GM21423 (cell line): ENCODE measurements around the gene SLC9A4.

Experiments used
- ATAC-seq: cut with Tn5 transposase; IDR thresholded peaks from one replicate; pipeline ENCODE4 v1.9.1; 2021; ENCODE audit warnings: mild to moderate bottlenecking, moderate library complexity; ENCODE audit not compliant: unreplicated experiment

SLC9A4 gene

GRCh38 chr2:102494570-102494969 is 21.5 kb downstream of the SLC9A4 start:
- ATAC-seq, result no peak

- no peak for ATAC-seq
Observed at GRCh38 chr2:102498414-102498813, 25.4 kb downstream of the SLC9A4 start.

- no peak for ATAC-seq
Observed at GRCh38 chr2:102499558-102499957, 26.5 kb downstream of the SLC9A4 start.

- ATAC-seq, result no peak
Observed at GRCh38 chr2:102502576-102502975, 29.6 kb downstream of the SLC9A4 start.

GRCh38 chr2:102504833-102505232 is 31.8 kb downstream of the SLC9A4 start:
- no peak for ATAC-seq

GRCh38 chr2:102505290-102505689 is 32.3 kb downstream of the SLC9A4 start:
- ATAC-seq, result no peak

- ATAC-seq, result no peak
Observed at GRCh38 chr2:102506743-102507142, 33.7 kb downstream of the SLC9A4 start.

- ATAC-seq, result no peak
Observed at GRCh38 chr2:102508863-102509262, 35.8 kb downstream of the SLC9A4 start.

- ATAC-seq, result no peak
Observed at GRCh38 chr2:102509749-102510148, 36.7 kb downstream of the SLC9A4 start.

- ATAC-seq, result no peak
Observed at GRCh38 chr2:102510791-102511575, 38.0 kb downstream of the SLC9A4 start.

GRCh38 chr2:102512161-102512560 is 39.1 kb downstream of the SLC9A4 start:
- ATAC-seq, result no peak

GRCh38 chr2:102513355-102513939 is 40.4 kb downstream of the SLC9A4 start:
- no peak for ATAC-seq

- ATAC-seq, result no peak
Observed at GRCh38 chr2:102514061-102514785, 41.2 kb downstream of the SLC9A4 start.

GRCh38 chr2:102515851-102516250 is 42.8 kb downstream of the SLC9A4 start:
- ATAC-seq, result no peak

GRCh38 chr2:102518170-102518569 is 45.1 kb downstream of the SLC9A4 start:
- ATAC-seq, result no peak

- no peak for ATAC-seq
Observed at GRCh38 chr2:102520009-102520408, 47.0 kb downstream of the SLC9A4 start.

GRCh38 chr2:102520801-102521200 is 47.8 kb downstream of the SLC9A4 start:
- no peak for ATAC-seq

GRCh38 chr2:102522162-102522561 is 49.1 kb downstream of the SLC9A4 start:
- no peak for ATAC-seq

GRCh38 chr2:102522890-102523289 is 49.9 kb downstream of the SLC9A4 start:
- no peak for ATAC-seq

- ATAC-seq, result no peak
Observed at GRCh38 chr2:102523651-102524050, 50.6 kb downstream of the SLC9A4 start.

GRCh38 chr2:102527086-102527485 is 54.1 kb downstream of the SLC9A4 start:
- ATAC-seq, result no peak

GRCh38 chr2:102538491-102538890 is 65.5 kb downstream of the SLC9A4 start:
- no peak for ATAC-seq
